IMR-90 (cell line): ENCODE measurements around the gene KIF1B. TPM values are rescaled to one million over a fixed set of nuclear protein-coding genes. Genes with fewer than 3 reads are reported as not detected.
"Not testable (repeated sequence)": the region's sequence is repeated elsewhere in the genome, so short reads cannot be mapped to it uniquely, and the experiment has no call there.

ENCODE experiments used
- ATAC-seq: fragments of 200-7000 bp; cut with Tn5 transposase; 2 replicates; pipeline ENCODE4 v1.9.1; 2020; ENCODE audit warnings: low read depth, mild to moderate bottlenecking, moderate library complexity
- BruUV-seq: library from RNA; stranded (reverse); fragments of 400-500 nt; replicated peaks from 2 replicates; lab custom pipeline; 2021; lab: Mats Ljungman, UMichigan
- CTCF ChIA-PET: fragments of 300-600 bp; formaldehyde crosslinking; extraction: SDS; loops from one replicate; lab custom pipeline; 2021; ENCODE audit warnings: antibody characterized with exemption; lab: Yijun Ruan, JAX
- POLR2A ChIA-PET: fragments of 300-600 bp; sonication (Branson Sonifier 250); formaldehyde crosslinking; loops from one replicate; lab custom pipeline; 2022; ENCODE audit warnings: antibody characterized with exemption; ENCODE audit not compliant: unreplicated experiment; lab: Charles Lee
- DNase-seq: peaks from one replicate; pipeline ENCODE4 v3.0.0; 2013
- H2AFZ ChIP-seq: replicated peaks from 2 replicates; pipeline ENCODE3; 2013; ENCODE audit warnings: low read length, mild to moderate bottlenecking; ENCODE audit not compliant: poor library complexity
- H2AK5ac ChIP-seq: 2 replicates; pipeline ENCODE4 v1.6.1; 2013; ENCODE audit warnings: low read depth, low read length, inconsistent platforms
- H2AK9ac ChIP-seq: replicated peaks from 2 replicates; pipeline ENCODE3; 2013; ENCODE audit warnings: mild to moderate bottlenecking, low read depth, low read length, moderate library complexity; ENCODE audit not compliant: poor library complexity
- H2BK120ac ChIP-seq: 2 replicates; pipeline ENCODE4 v1.6.1; 2013; ENCODE audit warnings: low read depth, low read length, inconsistent platforms
- H2BK15ac ChIP-seq: 3 replicates; pipeline ENCODE4 v1.6.1; 2013; ENCODE audit warnings: low read depth, low read length, inconsistent platforms
- H2BK20ac ChIP-seq: 2 replicates; pipeline ENCODE4 v1.6.1; 2013; ENCODE audit warnings: low read depth, mild to moderate bottlenecking, inconsistent platforms, low read length, moderate library complexity
- H2BK5ac ChIP-seq: 2 replicates; pipeline ENCODE4 v1.6.1; 2013; ENCODE audit warnings: mild to moderate bottlenecking, low read depth, low read length, inconsistent platforms; ENCODE audit not compliant: poor library complexity, severe bottlenecking
- H3K14ac ChIP-seq: replicated peaks from 2 replicates; pipeline ENCODE4 v1.6.1; 2013; ENCODE audit warnings: low read depth, low read length, inconsistent platforms
- H3K18ac ChIP-seq: 2 replicates; pipeline ENCODE4 v1.6.1; 2013; ENCODE audit warnings: low read depth, low read length, control low read depth
- H3K23ac ChIP-seq: 2 replicates; pipeline ENCODE4 v1.6.1; 2013; ENCODE audit warnings: low read depth, low read length, inconsistent platforms
- H3K27ac ChIP-seq: 2 replicates; pipeline ENCODE4 v1.5.1; 2013; ENCODE audit warnings: mild to moderate bottlenecking, control low read depth, low read length; ENCODE audit not compliant: insufficient read depth
- H3K27me3 ChIP-seq: 2 replicates; pipeline ENCODE4 v1.6.1; 2013; ENCODE audit warnings: low read length; ENCODE audit not compliant: control insufficient read depth, insufficient read depth
- H3K36me3 ChIP-seq: 2 replicates; pipeline ENCODE4 v1.6.1; 2013; ENCODE audit warnings: low read length, mixed read lengths; ENCODE audit not compliant: control insufficient read depth, insufficient read depth
- H3K4ac ChIP-seq: 2 replicates; pipeline ENCODE4 v1.6.1; 2013; ENCODE audit warnings: low read depth, low read length, inconsistent platforms
- H3K4me1 ChIP-seq: 2 replicates; pipeline ENCODE4 v1.6.1; 2013; ENCODE audit warnings: low read length, mixed read lengths; ENCODE audit not compliant: control insufficient read depth, insufficient read depth
- H3K4me2 ChIP-seq: 2 replicates; pipeline ENCODE4 v1.6.1; 2013; ENCODE audit warnings: low read depth, mild to moderate bottlenecking, control low read depth, low read length, moderate library complexity
- H3K4me3 ChIP-seq: 2 replicates; pipeline ENCODE4 v1.5.1; 2013; ENCODE audit warnings: low read depth, mild to moderate bottlenecking, control low read depth, low read length, moderate library complexity; ENCODE audit not compliant: insufficient read depth
- H3K56ac ChIP-seq: 2 replicates; pipeline ENCODE4 v1.6.1; 2013; ENCODE audit warnings: low read length, inconsistent platforms; ENCODE audit not compliant: insufficient read depth; ENCODE audit errors: extremely low read depth
- H3K79me1 ChIP-seq, 2 experiments: 2 replicates each; pipeline ENCODE4 v1.6.1; 2013; ENCODE audit warnings: low read length in 2 of 2, inconsistent platforms in 1 of 2, low read depth in 1 of 2
- H3K9ac ChIP-seq: 2 replicates; pipeline ENCODE4 v1.6.1; 2013; ENCODE audit warnings: low read depth, low read length, control low read depth
- H3K9me1 ChIP-seq: 2 replicates; pipeline ENCODE4 v1.6.1; 2013; ENCODE audit warnings: low read length, inconsistent platforms; ENCODE audit not compliant: insufficient read depth
- H3K9me3 ChIP-seq: 2 replicates; pipeline ENCODE4 v1.6.1; 2013; ENCODE audit warnings: low read length; ENCODE audit not compliant: control insufficient read depth, insufficient read depth
- H4K20me1 ChIP-seq: 2 replicates; pipeline ENCODE4 v1.6.1; 2013; ENCODE audit warnings: low read length, inconsistent platforms; ENCODE audit not compliant: insufficient read depth
- H4K5ac ChIP-seq: 2 replicates; pipeline ENCODE4 v1.6.1; 2013; ENCODE audit warnings: mild to moderate bottlenecking, low read depth, low read length, control low read depth
- H4K8ac ChIP-seq, 2 experiments: 2 replicates each; pipeline ENCODE4 v1.6.1; 2013; ENCODE audit warnings: low read depth in 2 of 2, low read length in 2 of 2, control low read depth in 1 of 2, inconsistent platforms in 1 of 2
- H4K91ac ChIP-seq: 2 replicates; pipeline ENCODE4 v1.6.1; 2013; ENCODE audit warnings: low read depth, low read length, inconsistent platforms; ENCODE audit not compliant: insufficient read depth
- WGBS, 2 experiments: methylation state at CpG; one replicate each; pipeline versions ENCODE4 v1.1.5 to v1.1.7; 2013; ENCODE audit warnings: missing lambda C conversion rate in 2 of 2; ENCODE audit not compliant: insufficient read length in 1 of 2; ENCODE audit errors: extremely low coverage in 2 of 2; 5-methylcytosine and 5-hydroxymethylcytosine counted together
- dilution Hi-C: fragments of 300-500 bp; cut with HindIII; formaldehyde crosslinking; loops from one replicate; pipeline ENCODE4 v1.14.3; 2018; ENCODE audit warnings: low sequenced_read_pairs; ENCODE audit not compliant: unreplicated experiment
- in situ Hi-C: fragments of 300-500 bp; cut with MboI; formaldehyde crosslinking; loops from 3 replicates; pipeline ENCODE4 v1.14.3; 2019; ENCODE audit warnings: low sequenced_read_pairs, inconsistent platforms, mixed read lengths
- intact Hi-C: fragments of 100-400 bp; cut with micrococcal nuclease; formaldehyde crosslinking; loops from 2 replicates; pipeline ENCODE4 v1.10.0; 2022
- polyA plus RNA-seq, 3 experiments: library from polyadenylated mRNA; depleted of rRNA; stranded (reverse); fragments of >200 nt; gene quantifications; 2 replicates each; pipeline ENCODE4 v1.2.3, GENCODE V29; 2012; ENCODE audit warnings: low replicate concordance in 1 of 3
- total RNA-seq: library from RNA; depleted of rRNA; stranded (reverse); fragments of >200 nt; gene quantifications from 2 replicates; pipeline ENCODE4 v1.2.3, GENCODE V29; 2012

The KIF1B gene
- total and polyA plus RNA-seq, 2 of the 4 experiments (the other 2 are of a cell fraction), result 13.0 to 21.1 TPM

DNA sequence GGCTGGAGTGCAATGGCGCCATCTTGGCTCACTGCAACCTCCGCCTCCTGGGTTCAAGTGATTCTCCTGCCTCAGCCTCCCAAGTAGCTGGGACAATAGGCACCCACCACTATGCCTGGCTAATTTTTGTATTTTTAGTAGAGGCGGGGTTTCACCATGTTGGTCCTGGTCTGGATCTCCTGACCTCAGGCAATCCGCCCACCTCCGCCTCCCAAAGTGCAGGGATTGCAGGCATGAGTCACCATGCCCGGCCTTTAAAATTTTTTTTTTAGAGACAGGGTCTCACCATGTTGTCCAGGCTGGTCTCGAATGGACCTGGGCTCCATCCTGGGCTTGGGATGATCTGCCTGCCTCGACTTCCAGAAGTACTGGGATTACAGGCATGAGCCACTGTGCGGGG lies 49.2 kb downstream of the KIF1B start:
- H4K5ac ChIP-seq, H3K9ac ChIP-seq, H2BK120ac ChIP-seq, H4K20me1 ChIP-seq, H3K18ac ChIP-seq, H3K14ac ChIP-seq, H4K91ac ChIP-seq, intact Hi-C loops, dilution Hi-C loops, H2BK5ac ChIP-seq, H3K4me1 ChIP-seq, H3K9me1 ChIP-seq, H4K8ac ChIP-seq, POLR2A ChIA-PET, H3K9me3 ChIP-seq, H3K23ac ChIP-seq, H2BK20ac ChIP-seq, H3K4me3 ChIP-seq, H2AK5ac ChIP-seq, H3K27ac ChIP-seq, BruUV-seq, DNase-seq, H2AFZ ChIP-seq, H2BK15ac ChIP-seq, H3K27me3 ChIP-seq, H3K4me2 ChIP-seq, H2AK9ac ChIP-seq, in situ Hi-C loops, H3K4ac ChIP-seq, CTCF ChIA-PET, H3K56ac ChIP-seq, ATAC-seq: not testable (repeated sequence)
- no CpG with 5 or more reads among the region's 9 CpGs for WGBS, 2 experiments
- H3K36me3 ChIP-seq, result peaks cover 19% of the 10 kb centered on the region
- peaks cover 24 to 25% of the 10 kb centered on the region in 2 experiments for H3K79me1 ChIP-seq
